Stimulated activated CD8-positive, alpha-beta memory T cell treated with anti-CD3 and anti-CD28 coated beads, Interleukin-15, amount 100 ng/mL, for 4 hours (primary cell): Measurements from ENCODE around the gene MAPK1.
"Not testable (repeated sequence)": the region's sequence is repeated elsewhere in the genome, so short reads cannot be mapped to it uniquely, and the experiment has no call there.

ENCODE experiments used
- DNase-seq, 2 donors: peaks; one replicate each; pipeline ENCODE4 v3.0.0-alpha.2; 2020; ENCODE audit warnings: low read depth in 2 of 2

The MAPK1 gene

GRCh38 chr22:21845558-21846453, 21.6 kb downstream of the MAPK1 start:
- no peak for DNase-seq

GRCh38 chr22:21842946-21843345, 24.5 kb downstream of the MAPK1 start:
- DNase-seq: no peak

GRCh38 chr22:21841422-21841821, 26.0 kb downstream of the MAPK1 start:
- no peak for DNase-seq

GRCh38 chr22:21840236-21840823, 27.1 kb downstream of the MAPK1 start:
- DNase-seq: no peak

GRCh38 chr22:21839765-21840140, 27.7 kb downstream of the MAPK1 start:
- no peak for DNase-seq

- DNase-seq: not testable (repeated sequence)
These were observed 28.2 kb downstream of the MAPK1 start for GRCh38 chr22:21839104-21839764.

GRCh38 chr22:21837248-21837979, 30.0 kb downstream of the MAPK1 start:
- DNase-seq: no peak

- DNase-seq: not testable (repeated sequence)
These were observed 31.0 kb downstream of the MAPK1 start for GRCh38 chr22:21836486-21836885.

GRCh38 chr22:21835378-21835777, 32.1 kb downstream of the MAPK1 start:
- DNase-seq: no peak

GRCh38 chr22:21834869-21835268, 32.6 kb downstream of the MAPK1 start:
- DNase-seq: no peak

- peak in 1 of 2 donors; percentile 13 for DNase-seq
These were observed 34.9 kb downstream of the MAPK1 start for GRCh38 chr22:21832291-21833290.

- DNase-seq: no peak
These were observed 37.9 kb downstream of the MAPK1 start for GRCh38 chr22:21829523-21829922.

GRCh38 chr22:21828268-21828638, 39.2 kb downstream of the MAPK1 start:
- DNase-seq: no peak

- DNase-seq: no peak
These were observed 39.7 kb downstream of the MAPK1 start for GRCh38 chr22:21827628-21828267.

- no peak for DNase-seq
These were observed 41.2 kb downstream of the MAPK1 start for GRCh38 chr22:21826204-21826603.

GRCh38 chr22:21824962-21825361, 42.5 kb downstream of the MAPK1 start:
- not testable (repeated sequence) for DNase-seq

GRCh38 chr22:21824445-21824912, 43.0 kb downstream of the MAPK1 start:
- DNase-seq: no peak

GRCh38 chr22:21823740-21824444, 43.6 kb downstream of the MAPK1 start:
- DNase-seq: no peak

- DNase-seq: no peak
These were observed 48.2 kb downstream of the MAPK1 start for GRCh38 chr22:21819183-21819770.
